Stimulated activated CD8-positive, alpha-beta memory T cell treated with anti-CD3 and anti-CD28 coated beads, Interleukin-12 subunit alpha, Interleukin-12 subunit beta, amount 100 ng/mL, for 1 hour (primary cell): ENCODE results near the gene SPATS2.
A peak's percentile ranks its signal among the peaks of the same experiment; 100 is the strongest.
"Not testable (repeated sequence)": the region's sequence is repeated elsewhere in the genome, so short reads cannot be mapped to it uniquely, and the experiment has no call there.

Experiments
- DNase-seq: peaks from one replicate; pipeline ENCODE4 v3.0.0-alpha.2; 2020; ENCODE audit warnings: low read depth

Gene SPATS2

GRCh38 chr12:49367381-49368239, at the start of gene SPATS2:
TSS of gene SPATS2 (plus strand) at chr12:49367462. CDS start at chr12:49461013, 93,551 bp downstream.
- no peak for DNase-seq

DNA sequence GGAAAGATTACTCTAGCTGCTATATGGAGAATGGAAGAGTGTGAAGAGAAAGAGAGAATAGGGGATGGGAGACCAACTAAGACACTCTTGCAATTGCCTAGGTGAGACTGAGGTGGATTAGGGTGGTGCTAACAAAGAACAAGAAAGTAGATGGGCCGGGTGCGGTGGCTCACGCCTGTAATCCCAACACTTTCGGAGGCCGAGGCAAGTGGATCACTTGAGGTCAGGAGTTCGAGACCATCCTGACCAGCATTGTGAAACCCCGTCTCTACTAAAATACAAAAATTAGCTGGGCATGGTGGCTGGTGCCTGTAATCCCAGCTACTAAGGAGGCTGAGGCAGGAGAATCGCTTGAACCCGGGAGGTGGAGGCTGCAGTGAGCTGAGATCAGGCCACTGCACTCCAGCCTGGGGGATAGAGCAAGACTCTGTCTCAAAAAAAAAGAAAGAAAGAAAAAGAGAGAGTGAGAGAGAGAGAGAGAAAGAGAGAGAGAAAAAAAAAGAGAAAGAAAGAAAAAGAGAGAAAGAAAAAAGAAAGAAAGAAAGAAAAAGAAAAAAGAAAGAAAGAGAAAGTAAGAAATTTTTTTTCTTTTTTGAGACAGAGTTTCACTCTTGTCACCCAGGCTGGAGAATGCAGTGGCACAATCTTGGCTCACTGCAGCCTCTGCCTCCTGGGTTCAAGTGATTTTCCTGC, 46.7 kb upstream of the SPATS2 start:
- DNase-seq: not testable (repeated sequence)

- DNase-seq: no peak
These were observed 44.9 kb upstream of the SPATS2 start for GRCh38 chr12:49322367-49322707.

GRCh38 chr12:49322708-49323523, 44.3 kb upstream of the SPATS2 start, which contains the start of gene TROAP:
TSS of gene TROAP (plus strand) at chr12:49323255. CDS start at chr12:49323609, 354 bp downstream.
- DNase-seq: peak; percentile 95

GRCh38 chr12:49323524-49324097, 43.7 kb upstream of the SPATS2 start:
- no peak for DNase-seq

DNA sequence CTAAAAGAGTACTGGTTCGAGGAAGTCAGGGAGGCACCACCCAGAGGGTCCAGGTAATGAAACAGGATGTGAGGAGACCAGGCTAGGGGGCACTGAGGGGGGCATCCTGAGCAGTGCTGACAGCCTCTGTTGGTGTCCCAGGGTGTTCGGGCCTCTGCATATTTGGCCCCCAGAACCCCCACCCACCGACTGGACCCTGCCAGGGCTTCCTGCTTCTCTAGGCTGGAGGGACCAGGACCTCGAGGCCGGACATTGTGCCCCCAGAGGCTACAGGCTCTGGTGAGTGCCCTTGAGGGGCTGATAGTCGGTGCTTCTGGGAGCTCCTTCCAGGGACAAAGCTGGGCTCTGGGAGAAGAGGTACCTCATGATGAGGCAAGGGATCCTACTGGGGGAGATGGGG, 41.7 kb upstream of the SPATS2 start:
- no peak for DNase-seq

DNA sequence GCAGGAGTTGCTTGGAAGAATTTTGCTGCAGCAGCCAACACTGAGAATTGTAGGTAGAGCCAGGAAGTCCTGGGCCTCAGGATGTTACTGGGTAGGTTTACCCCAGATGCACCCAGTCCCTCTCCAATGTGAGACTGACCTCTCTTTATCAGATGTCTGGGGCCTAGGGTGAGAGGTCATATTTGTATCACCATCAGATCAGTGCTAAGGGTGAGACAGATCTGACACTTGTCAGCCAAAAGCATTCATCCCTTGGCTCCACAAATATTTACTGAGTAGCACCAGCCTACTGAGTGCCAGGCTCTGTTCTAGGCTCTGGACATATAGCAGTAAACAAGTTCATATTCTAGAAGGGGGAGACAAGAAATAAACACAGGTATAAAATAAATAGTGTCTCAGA, 39.9 kb upstream of the SPATS2 start:
- no peak for DNase-seq

DNA sequence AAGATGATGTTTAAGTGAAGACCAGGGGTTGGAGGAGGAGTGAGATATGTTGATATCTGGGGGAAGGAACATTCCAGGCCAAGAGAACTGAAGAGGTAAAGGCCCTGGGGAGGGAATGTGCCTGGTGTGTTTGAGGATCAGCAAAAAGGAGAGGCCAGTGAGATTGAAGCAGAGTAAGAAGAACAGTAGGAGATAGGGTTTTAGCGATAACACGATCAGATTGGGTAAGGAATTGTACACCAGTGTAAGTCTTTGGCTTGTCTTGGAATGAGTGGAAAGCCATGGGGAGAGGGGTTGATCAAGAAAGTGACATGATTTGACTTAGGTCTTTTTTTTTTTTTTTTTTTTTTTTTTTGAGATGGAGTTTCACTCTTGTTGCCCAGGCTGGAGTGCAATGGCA, 39.4 kb upstream of the SPATS2 start:
- DNase-seq: no peak

- no peak for DNase-seq
These were observed 38.4 kb upstream of the SPATS2 start for GRCh38 chr12:49328816-49329215.

DNA sequence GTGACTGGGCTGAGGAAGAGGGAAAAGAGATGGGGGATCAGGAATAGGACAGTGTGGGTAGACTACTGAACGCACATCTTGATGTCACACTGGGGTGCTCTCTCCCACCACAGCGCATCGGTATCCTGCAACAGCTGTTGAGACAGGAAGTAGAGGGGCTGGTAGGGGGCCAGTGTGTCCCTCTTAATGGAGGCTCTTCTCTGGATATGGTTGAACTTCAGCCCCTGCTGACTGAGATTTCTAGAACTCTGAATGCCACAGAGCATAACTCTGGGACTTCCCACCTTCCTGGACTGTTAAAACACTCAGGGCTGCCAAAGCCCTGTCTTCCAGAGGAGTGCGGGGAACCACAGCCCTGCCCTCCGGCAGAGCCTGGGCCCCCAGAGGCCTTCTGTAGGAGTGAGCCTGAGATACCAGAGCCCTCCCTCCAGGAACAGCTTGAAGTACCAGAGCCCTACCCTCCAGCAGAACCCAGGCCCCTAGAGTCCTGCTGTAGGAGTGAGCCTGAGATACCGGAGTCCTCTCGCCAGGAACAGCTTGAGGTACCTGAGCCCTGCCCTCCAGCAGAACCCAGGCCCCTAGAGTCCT, 37.1 kb upstream of the SPATS2 start:
- no peak for DNase-seq

DNA sequence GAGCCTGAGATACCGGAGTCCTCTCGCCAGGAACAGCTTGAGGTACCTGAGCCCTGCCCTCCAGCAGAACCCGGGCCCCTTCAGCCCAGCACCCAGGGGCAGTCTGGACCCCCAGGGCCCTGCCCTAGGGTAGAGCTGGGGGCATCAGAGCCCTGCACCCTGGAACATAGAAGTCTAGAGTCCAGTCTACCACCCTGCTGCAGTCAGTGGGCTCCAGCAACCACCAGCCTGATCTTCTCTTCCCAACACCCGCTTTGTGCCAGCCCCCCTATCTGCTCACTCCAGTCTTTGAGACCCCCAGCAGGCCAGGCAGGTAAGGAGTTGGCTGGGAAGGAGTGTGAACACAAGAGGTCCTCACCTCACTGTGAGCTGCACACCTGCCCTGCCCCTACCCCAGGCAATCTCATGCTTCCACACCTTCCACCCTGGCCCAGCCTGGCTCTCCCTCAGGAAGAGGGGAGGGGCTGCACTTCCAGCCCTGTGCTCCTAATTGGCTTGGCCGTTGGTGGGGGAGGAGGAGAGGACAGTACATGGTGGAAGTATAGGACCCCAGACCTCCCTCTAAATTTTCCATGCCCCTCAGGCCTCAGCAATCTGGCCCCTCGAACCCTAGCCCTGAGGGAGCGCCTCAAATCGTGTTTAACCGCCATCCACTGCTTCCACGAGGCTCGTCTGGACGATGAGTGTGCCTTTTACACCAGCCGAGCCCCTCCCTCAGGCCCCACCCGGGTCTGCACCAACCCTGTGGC, 36.5 kb upstream of the SPATS2 start:
- no peak for DNase-seq

DNA sequence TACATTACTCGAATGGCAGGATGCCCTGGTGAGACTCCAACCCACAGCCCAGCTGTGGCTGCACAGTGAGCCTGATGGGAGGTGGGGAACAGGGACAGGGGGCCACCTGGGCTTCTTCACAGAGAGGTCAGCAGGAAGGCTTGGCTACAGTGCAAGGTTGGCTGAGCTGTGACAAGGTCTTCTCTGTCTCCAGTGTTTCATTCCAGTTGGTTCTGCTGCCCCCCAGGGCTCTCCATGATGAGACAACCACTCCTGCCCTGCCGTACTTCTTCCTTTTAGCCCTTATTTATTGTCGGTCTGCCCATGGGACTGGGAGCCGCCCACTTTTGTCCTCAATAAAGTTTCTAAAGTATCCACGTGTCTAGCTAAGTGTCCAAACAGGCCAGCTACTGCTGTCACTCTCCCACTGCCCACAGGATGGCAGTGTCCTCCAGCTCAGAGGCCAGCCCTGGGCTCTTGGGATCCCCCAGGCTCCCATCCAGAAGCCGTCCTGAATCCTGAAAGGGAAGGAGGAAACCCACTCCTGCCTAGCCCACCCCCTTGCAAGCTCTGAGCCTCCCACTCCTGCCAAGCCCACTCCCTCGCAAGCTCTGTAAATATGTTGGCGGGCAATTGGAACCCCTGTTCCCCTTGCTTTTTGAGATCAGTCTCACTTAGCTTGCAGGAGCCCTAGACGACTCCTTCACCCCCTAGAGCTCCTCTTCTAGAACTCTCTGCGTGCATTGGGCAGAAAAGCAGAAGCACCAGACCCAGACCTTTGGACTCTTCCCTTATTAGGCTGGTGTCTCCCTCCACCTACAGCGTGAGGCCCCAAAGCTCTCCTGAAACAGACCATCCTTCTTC, 35.7 kb upstream of the SPATS2 start:
- no peak for DNase-seq

GRCh38 chr12:49332441-49332861, 34.8 kb upstream of the SPATS2 start:
- DNase-seq: no peak

GRCh38 chr12:49332891-49333371, 34.3 kb upstream of the SPATS2 start:
- DNase-seq: no peak

DNA sequence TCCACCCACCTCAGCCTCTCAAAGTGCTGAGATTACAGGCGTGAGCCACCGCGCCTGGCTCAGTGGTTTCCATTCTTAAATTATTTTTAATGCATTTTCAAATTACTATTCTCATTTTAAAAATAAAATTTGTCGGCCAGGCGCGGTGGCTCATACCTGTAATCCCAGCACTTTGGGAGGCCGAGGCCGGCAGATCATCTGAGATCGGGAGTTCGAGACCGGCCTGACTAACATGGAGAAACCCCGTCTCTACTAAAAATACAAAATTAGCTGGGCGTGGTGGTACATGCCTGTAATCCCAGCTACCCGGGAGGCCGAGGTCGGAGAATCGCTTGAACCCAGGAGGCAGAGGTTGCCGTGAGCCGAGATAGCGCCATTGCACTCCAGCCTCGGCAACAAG, 33.5 kb upstream of the SPATS2 start:
- not testable (repeated sequence) for DNase-seq

DNA sequence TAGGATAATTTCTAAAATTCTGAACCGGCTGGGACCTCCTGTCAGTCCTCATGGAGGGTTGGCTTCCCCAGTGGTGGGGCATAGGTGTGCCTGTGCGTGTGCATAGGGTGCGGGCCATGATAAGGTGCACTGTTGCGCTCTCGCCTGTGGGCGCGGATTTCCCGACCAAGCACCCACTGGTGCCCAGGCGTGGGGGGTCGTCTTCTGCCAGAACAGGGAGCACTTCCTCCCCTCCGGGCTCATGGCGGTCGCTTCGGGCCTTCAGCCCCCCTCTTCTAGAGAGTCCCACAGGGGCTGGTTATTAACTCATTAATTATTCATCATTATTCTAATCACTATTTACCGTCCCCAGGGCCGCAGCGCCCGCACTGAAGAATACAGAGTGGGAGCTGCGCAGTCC, 33.0 kb upstream of the SPATS2 start:
- no peak for DNase-seq

DNA sequence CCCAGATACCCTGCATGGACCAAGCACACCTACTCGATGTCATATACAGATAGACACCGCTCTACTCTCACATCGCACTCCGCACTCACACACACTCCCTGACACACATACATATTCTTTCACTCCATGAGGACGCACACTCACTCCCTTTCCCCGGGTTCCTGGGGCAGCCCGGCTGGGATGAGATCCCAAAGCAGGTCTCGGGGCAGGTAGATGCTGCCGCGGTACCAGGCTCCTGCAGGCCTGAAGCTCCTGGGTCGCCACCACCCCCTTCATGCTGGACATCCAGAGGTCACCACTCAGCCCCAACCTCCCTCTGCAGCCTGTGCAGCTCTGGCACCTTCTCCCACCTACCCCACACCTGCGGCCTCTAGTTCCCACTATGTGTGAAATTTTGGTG, 32.6 kb upstream of the SPATS2 start:
- no peak for DNase-seq

DNA sequence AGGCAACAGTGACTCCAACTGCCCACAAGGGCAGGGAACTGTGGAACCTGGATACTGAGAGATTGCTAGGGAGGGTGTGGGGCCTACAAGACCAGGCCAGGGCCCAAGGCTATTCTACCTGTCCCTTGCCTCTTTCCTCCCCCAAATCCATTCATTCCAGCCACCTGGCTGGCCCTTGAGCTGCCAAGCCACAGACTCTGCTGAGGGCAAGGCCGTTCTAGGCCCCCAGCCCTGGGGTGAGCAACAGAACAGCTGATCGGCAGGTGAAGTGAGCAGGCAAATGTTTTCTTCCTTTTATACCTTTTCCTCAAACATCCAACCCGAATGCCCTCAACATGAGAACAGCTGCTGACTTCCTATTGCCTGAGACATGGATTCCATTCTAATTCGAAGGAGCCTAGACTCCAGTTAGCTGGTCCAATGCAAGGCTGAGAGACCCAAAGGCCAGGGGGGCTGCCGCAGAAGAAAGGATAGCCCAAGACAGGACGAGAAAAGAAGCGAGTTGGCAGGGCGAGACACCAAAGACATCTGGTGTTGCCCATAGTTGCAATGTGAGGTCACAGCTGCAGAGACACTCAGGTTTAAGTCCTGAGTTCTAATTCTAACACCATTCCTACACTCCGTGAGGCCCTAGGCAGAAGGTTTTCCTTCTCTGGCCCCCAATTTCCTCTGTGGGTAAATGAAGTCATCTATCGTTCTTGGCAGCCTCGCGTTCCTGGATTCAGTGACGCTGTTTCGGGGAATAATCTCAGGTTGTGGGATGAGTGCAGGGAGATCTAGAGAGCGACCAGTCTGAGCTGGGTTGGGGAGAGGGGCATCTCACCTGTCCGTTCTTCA, 31.9 kb upstream of the SPATS2 start:
- DNase-seq: no peak
